ENCODE measurements around the gene PCDHB13. TPM values are rescaled to one million over a fixed set of nuclear protein-coding genes. Genes with fewer than 3 reads are reported as not detected.
"Not testable (repeated sequence)": the region's sequence is repeated elsewhere in the genome, so short reads cannot be mapped to it uniquely, and the experiment has no call there.

The PCDHB13 gene
- total RNA-seq, 1 donor from 2014 or later, result 2.9 TPM

- H3K27me3 ChIP-seq (ENCODE audit: low read depth), result peaks cover 22% of the 10 kb centered on the region
- peaks cover 38% of the 10 kb centered on the region for H3K9me3 ChIP-seq
Measured at GRCh38 chr5:141180313-141180712, 33.4 kb upstream of the PCDHB13 start.

GRCh38 chr5:141182248-141182647 is 31.5 kb upstream of the PCDHB13 start, which contains the start of gene PCDHB16:
TSS of gene PCDHB16 (plus strand) at chr5:141182387. CDS start at chr5:141182560, 173 bp downstream.
- Histone ChIP-seq H3K4me1 (no peaks in the 10 kb centered on the region), H3K27me3 (ENCODE audit: low read depth) (peaks cover 11% of the 10 kb centered on the region), H3K36me3 (no peaks in the 10 kb centered on the region), H3K27ac (peak within 1 kb of the TSS; percentile 21), H3K9me3 (peaks cover 31% of the 10 kb centered on the region), H3K4me3 (peak within 1 kb of the TSS; percentile 32)
- DNase-seq (no peak), ATAC-seq (peak in 1 of 2 donors; percentile 41)
- peak; percentile 28 for TF ChIP-seq CTCF (IDR thresholded peaks at IDR 0.05)
- intact Hi-C loops (cut with DNase I), result no loop called here

More at GRCh38 chr5:141180313-141180712, 33.4 kb upstream of the PCDHB13 start:
- Histone ChIP-seq H3K4me1 (no peaks in the 10 kb centered on the region), H3K4me3 (no peak overlapping the region), H3K36me3 (no peaks in the 10 kb centered on the region), H3K27ac (no peak overlapping the region)
- ATAC-seq (no peak), DNase-seq (no peak)
- intact Hi-C loops (cut with DNase I), result no loop called here
- no peak for TF ChIP-seq CTCF (IDR thresholded peaks at IDR 0.05)

- DNase-seq; ATAC-seq; H3K27me3 ChIP-seq (ENCODE audit: low read depth); intact Hi-C loops (cut with DNase I); H3K36me3 ChIP-seq; H3K4me1 ChIP-seq; H3K4me3 ChIP-seq; H3K27ac ChIP-seq: not testable (repeated sequence)
- H3K9me3 ChIP-seq, result peaks cover 24% of the 10 kb centered on the region
Measured at GRCh38 chr5:141184117-141184855, 29.4 kb upstream of the PCDHB13 start.

GRCh38 chr5:141186897-141187512 is 26.7 kb upstream of the PCDHB13 start, which contains the start of gene PCDHB9:
TSS of gene PCDHB9 (plus strand) at chr5:141187161. CDS start at chr5:141187319, 158 bp downstream.
- DNase-seq (no peak), ATAC-seq (no peak)
- peaks cover 43% of the 10 kb centered on the region for H3K9me3 ChIP-seq
- TF ChIP-seq CTCF (IDR thresholded peaks at IDR 0.05), result peak; percentile 40
- H3K27ac ChIP-seq, result no peak within 1 kb of the TSS
- H3K27me3 ChIP-seq (ENCODE audit: low read depth), result peaks cover 3% of the 10 kb centered on the region
- H3K36me3 ChIP-seq, result no peaks in the 10 kb centered on the region
- H3K4me3 ChIP-seq, result no peak within 1 kb of the TSS
- no peaks in the 10 kb centered on the region for H3K4me1 ChIP-seq
- intact Hi-C loops (cut with DNase I), result no loop called here

GRCh38 chr5:141188682-141189081 is 25.0 kb upstream of the PCDHB13 start:
- H3K27me3 ChIP-seq (ENCODE audit: low read depth); ATAC-seq; DNase-seq; H3K27ac ChIP-seq; intact Hi-C loops (cut with DNase I); H3K4me3 ChIP-seq; H3K4me1 ChIP-seq; H3K36me3 ChIP-seq: not testable (repeated sequence)
- peaks cover 45% of the 10 kb centered on the region for H3K9me3 ChIP-seq

GRCh38 chr5:141189131-141189530 is 24.6 kb upstream of the PCDHB13 start:
- ATAC-seq; H3K27ac ChIP-seq; H3K4me3 ChIP-seq; H3K36me3 ChIP-seq; intact Hi-C loops (cut with DNase I); H3K27me3 ChIP-seq (ENCODE audit: low read depth); DNase-seq; H3K4me1 ChIP-seq: not testable (repeated sequence)
- H3K9me3 ChIP-seq, result peaks cover 45% of the 10 kb centered on the region

Measured in lower lobe of right lung (tissue), 2 donors.